Activated CD8-positive, alpha-beta memory T cell treated with anti-CD3 and anti-CD28 coated beads, Interleukin-2, amount 50 U/mL, for 4 hours (primary cell): ENCODE data around the gene LIME1.

Experiments
- DNase-seq: peaks from one replicate; pipeline ENCODE4 v3.0.0-alpha.2; 2020

The LIME1 gene

DNA sequence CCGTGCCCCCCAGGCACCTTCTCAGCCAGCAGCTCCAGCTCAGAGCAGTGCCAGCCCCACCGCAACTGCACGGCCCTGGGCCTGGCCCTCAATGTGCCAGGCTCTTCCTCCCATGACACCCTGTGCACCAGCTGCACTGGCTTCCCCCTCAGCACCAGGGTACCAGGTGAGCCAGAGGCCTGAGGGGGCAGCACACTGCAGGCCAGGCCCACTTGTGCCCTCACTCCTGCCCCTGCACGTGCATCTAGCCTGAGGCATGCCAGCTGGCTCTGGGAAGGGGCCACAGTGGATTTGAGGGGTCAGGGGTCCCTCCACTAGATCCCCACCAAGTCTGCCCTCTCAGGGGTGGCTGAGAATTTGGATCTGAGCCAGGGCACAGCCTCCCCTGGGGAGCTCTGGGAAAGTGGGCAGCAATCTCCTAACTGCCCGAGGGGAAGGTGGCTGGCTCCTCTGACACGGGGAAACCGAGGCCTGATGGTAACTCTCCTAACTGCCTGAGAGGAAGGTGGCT lies 39.1 kb upstream of the LIME1 start:
- no peak for DNase-seq

DNA sequence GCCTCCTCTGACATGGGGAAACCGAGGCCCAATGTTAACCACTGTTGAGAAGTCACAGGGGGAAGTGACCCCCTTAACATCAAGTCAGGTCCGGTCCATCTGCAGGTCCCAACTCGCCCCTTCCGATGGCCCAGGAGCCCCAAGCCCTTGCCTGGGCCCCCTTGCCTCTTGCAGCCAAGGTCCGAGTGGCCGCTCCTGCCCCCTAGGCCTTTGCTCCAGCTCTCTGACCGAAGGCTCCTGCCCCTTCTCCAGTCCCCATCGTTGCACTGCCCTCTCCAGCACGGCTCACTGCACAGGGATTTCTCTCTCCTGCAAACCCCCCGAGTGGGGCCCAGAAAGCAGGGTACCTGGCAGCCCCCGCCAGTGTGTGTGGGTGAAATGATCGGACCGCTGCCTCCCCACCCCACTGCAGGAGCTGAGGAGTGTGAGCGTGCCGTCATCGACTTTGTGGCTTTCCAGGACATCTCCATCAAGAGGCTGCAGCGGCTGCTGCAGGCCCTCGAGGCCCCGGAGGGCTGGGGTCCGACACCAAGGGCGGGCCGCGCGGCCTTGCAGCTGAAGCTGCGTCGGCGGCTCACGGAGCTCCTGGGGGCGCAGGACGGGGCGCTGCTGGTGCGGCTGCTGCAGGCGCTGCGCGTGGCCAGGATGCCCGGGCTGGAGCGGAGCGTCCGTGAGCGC lies 38.5 kb upstream of the LIME1 start:
- no peak for DNase-seq

DNA sequence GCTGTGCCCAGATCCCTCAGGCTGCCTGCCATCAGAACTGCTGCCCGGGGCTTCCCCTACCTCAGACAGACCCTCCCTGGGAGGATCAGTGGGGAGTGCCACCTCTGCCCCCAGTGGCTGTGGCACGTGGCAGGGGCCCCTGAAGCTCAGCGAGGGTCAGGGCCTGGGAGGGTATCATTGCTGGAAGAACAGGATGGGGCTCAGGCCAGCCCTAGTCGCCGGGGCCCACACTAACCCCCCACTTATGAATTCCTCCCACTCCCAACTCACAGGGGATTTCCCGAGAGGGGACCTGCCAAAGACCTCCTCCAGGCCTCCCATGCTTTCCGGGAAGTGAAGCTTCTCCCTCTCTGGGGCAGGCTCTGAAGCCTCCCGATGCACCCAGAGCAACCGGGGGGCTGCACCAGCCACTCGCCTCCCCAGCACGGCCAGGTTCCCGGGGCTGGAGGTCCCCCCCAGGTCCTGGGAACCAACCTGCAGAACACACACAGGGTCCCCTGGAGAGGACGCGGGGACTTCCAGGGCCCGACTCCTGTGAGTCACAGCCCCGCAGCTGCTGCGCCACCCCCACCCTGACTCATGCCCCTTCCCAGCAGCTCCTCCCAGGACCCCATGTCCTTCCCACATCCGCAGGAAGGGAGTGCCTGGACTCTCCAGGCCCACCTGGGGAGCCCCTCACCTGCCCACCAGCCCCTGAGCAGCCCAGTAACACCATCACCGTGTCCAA lies 37.6 kb upstream of the LIME1 start:
- DNase-seq, result no peak

DNA sequence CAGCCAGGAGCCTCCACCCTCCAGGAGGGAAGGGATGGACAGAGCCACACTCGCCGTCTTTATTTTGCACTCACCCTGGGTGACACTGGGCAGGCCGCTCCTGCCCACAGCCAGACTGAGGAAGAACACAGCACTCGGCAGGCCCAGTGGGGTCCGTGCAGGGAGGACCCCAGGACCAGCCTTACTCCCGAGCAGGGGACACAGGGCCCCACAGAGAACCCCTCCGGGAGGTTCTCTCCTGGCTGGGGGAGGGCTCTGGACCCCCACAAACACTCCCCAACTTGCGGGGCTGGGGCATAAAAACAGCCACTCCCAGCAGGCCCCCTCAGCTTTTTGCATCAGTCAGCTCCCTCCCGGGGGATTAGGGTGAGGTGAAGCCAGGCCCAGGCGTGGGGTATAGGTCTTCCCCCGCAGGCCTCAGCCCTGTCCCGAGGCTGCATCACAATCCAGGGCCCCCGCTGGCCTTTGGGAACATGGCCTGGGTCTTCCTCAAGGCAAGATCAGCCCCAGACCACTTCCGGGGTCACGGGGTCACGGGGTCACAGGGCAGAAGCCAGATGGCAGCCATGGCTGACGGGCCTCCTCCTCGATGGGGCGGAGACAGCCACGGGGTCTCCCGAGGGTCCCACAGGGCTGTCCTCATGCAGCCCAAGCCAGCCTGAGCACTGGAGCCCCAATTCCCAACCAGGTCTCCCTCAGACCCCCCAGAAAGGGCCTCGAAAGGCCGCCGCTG lies 36.8 kb upstream of the LIME1 start:
- DNase-seq, result no peak

DNA sequence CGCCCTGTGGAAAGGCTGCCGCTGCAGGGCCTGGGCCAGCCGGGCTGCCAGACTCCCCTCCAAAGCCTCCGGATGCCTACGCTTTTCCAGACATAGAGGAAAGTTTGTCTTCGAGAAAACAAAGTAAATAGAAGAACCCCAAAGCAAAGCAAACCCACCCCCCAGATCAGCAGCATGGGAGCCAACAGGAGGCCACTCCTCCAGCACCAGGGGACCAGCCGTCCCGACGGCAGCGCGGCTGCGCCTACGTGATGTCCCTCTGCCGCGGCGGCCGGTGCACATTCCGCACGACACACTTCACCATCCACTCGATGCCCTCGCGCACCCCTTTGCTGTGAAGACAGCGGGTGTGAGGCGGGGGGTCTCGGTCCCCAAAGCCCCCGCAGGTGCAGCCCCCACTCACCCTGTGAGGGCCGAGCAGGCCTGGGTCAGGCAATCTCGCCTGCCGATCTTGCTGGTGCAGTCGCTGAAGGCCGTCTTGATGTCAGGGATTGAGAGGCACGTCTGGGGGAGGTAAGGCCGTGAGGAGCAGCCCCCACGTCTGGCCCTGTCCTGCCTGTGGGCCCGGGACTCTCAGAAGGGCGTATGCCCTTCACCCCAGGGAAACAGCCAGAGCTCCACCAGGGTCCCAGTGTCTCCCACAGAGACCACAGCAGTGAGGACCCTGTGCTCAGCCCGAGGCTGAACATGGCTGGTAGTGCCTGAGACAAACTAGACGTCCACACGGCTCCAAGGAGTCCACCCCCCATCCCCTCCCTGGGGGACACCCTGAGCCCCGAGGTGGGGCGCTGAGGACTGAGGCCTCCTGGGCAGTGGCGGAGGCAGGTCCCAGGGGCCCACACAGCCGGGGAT lies 36.0 kb upstream of the LIME1 start:
- DNase-seq, result no peak

DNA sequence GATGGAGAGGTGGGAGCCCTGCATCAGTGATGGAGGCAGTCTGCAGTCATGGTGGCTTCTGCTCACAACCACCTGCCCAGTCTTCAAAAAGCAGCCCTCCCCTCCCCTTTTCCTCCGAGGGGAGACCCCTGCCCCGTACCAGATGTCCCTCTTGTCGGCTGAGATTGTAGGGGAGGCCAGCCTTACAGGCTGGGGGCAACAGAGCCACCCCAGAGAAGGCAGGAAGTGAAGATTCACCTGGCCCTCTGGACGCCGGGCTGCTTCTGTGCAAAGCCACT lies 35.5 kb upstream of the LIME1 start:
- DNase-seq, result no peak

DNA sequence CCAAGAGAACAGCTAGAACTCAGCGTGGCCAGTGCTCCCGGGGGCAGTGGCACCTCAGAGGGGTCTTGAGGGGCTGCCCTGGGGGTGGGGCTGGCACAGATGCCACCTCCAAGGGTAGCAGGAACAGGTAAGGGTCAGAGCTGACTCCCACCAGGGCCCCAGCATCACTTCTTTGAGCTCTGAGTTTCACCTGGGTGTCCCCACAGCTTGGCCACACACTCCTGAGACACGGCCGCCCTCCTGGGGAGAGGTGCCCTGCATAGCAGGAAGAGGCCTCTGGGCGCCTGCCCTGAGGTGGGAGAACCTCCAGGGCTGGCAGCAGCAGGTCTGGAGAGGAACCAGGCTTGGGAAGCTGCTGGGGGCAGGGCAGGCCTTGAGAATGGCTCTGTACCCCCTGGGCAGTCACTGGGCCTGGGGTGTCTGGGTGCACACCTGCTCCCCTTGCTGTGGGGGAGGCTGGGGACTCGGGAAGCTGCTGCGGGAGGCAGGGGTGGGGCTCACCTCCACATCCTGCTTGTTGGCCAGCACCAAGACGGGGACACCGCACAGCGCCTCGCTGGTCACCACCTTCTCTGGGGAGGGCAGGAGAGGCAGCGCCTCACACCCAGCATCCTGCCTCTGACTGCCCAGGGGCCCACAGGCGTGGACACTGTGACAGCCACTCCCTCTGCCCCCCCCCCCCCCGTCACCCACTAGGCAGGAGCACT lies 35.0 kb upstream of the LIME1 start:
- no peak for DNase-seq

DNA sequence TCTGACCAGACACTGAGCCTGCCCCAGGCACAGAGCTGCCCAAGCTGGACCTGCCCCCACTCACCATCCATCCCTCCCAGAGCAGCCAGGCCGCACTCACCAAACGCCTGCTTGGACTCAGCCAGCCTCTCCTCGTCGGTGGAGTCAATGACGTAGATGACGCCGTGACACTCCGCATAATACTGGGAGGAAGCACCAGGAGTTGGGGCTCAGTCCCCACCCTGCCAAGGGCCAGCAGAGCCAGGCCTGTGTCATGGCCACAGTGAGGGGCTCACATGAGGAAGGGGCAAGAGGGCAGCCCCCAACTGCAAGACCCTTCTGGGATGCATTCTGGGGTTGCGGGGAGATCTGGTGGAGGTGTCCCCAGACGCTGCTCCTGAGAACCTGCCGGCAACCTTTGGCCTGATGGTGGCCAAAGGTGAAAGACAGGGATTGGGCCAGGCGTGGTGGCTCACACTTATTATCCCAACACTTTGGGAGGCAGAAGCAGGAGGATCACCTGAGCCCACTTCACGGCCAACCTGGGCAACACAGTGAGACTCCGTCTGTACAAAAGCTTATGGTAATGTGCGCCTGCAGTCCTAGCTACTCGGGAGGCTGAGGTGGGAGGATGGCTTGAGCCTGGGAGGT lies 34.3 kb upstream of the LIME1 start:
- no peak for DNase-seq

DNA sequence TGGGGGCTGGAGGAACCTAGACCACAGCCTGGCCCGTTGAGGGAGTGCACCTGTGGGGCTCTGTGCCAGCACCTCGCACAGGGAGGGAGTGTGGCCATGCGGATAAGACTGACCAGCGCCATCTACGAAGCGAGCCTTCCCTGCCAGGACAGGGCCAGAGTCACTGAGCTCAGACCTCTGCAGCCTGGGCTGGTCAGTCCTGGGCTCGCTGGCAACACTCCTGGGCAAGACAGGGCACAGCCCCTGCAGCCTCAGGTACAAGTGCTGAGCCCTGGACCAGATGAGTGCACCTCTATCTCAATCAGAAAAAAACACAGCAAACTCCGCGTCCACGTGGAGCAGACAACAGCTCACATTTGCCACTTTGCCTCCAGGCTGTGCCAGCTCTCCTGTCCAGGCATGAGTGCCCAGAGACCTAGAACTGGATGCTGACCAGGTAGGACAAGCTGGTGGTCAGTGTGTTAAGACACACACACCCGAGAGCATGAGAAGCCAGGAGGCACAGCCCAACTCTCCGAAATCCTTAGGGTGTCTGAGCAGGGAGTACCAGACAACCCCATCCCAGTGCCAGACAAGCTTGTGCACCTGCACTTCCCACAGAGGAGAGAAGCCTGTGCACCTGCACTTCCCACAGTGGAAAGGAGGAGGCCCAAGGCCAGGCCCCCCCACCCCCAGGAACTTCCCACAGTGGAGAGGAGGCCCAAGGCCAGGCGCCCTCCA lies 33.6 kb upstream of the LIME1 start:
- no peak for DNase-seq

DNA sequence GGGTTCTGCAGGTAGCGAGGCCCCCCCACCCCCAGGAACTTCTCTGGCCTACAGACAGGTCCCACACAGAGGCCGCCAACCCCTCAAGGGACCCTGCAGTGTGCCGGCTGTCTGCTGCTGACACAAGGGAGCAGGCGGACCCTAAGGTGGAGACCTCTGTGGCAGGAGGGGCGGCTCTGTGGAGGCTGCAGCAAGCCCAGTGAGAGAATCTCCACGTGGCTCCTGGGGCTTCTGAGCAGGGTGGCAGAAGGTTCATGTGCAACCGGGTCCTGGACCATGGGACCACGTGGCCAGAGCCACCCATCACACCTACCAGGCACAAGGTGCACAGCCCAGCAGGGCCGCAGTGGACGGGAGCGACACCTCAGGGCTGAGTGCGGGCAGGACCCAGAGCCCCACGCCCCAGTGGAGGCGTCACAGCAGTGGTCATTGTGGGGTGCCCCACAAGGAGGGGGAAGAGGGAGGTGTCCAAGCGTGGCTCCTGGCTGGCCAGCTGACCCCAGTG lies 32.9 kb upstream of the LIME1 start:
- DNase-seq, result no peak

DNA sequence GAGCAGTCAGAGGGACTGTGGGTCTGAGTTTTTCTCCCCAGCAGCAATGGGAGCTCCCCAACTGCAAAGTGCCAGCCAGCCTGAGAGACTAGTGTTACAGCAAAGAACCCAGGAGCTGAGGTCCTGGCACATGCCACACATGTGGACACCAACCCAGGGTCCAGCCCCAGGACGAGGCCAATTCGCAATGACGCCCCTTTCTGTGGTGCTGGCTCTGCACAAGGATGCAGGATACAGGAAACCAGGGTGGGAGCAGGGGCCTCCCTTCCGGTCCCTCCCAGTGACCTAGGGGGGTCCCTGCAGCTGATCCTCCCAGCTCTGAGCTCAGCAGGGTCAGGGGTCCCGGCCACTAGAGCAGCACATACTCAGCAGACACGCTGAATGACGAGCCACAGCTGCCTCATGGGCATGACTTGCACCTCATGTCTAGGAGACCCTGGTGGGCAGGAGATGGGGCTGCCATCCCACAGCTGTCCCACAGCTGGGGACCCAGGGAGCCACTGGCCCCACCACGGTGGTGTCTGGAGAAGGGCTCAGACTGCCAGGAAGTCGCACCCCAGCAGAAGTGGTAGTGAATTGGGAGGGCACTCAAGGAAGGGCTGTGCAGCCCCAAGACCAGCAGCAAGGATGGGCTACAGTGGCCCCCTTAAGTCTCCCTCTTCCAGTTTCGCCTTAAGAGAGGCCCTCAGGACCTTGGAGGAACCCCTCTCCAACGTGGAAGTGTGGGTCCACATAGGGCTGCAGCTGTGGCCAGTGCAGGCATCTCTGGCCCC lies 32.3 kb upstream of the LIME1 start:
- no peak for DNase-seq

DNA sequence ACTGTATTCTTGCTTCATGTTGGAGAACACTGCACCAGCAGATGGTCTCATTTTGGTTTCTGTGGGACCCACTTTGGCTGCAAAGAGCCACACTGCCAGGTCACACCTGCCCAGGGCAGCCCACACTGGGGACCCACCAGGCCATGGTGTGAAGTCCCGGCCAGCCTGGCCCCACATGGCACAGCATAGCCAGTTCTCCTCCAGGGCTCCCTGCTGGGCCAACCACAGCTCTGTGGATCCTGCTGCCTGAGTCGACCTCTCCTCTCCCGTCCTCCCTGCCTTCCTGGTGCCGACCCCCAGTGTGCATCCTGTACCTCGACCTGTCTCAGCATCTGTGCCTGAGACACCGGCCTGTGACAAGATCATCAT lies 31.7 kb upstream of the LIME1 start:
- no peak for DNase-seq

DNA sequence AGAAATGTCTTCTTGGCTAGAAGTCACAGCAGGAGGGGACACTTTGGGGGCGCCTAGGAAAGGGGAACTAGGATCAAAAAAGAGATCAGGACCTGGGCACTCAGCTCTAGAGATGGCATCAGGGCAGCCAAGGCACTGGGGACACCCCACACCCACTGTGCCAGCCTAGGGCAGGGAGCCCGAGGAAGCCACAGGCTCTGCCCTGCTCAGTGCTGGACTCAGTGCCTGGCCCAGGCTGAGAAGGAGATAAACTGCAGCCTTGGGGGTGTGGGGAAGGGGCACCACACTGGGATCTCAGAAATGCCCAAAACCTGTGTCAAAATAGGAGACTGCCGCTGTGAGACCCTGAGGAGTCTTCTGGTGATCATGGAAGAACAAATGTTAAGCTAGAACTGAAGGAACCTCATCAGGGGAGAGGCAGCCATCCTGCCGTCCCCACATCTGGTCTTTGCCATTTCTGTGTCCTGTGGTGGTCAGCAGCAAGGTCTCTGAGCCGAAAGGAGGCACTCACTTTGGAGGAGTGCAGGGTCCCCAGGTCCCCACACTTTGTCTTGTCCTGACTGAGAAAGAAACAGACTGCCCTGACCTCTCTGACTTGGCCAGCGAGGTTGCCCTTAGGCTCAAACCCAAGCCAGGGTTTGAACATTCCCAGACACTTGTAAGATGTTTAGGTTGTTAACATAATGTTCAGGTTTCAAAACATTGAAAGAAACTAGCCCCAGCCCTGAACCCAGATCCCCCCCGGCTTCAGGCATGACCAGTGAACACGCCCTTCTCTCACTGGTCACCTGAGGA lies 31.0 kb upstream of the LIME1 start:
- DNase-seq, result no peak

DNA sequence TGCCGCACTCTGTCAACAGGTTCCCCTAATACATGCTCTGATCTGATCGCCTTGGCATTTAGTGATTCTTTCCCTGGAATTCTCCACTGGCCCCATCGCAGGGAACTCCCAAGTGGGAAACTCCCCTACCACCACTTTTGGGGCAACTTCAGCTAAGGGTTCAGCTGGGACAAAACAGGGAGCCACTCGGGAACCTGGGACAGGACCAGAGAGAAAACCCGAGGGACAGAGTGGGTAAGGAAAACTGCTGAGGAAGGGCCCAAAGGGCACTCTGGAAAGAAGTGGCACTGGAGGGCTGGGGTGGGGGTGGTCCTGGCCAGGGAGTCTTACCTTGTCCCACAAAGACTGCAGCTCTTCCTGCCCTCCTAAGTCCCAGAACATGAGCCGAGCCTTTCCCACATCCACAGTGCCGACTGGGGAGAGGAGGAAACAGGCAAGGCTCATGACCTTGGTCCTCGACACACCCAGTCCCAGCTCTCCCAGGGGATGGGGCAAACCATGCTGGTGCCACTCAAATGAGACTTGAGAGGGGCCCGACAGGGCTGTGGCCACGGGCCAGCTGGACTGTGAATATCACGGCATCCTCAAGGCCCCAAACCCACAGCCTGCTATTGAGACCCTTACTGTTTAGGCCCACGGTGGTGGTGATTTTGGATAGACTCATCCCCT lies 30.3 kb upstream of the LIME1 start:
- DNase-seq, result no peak

DNA sequence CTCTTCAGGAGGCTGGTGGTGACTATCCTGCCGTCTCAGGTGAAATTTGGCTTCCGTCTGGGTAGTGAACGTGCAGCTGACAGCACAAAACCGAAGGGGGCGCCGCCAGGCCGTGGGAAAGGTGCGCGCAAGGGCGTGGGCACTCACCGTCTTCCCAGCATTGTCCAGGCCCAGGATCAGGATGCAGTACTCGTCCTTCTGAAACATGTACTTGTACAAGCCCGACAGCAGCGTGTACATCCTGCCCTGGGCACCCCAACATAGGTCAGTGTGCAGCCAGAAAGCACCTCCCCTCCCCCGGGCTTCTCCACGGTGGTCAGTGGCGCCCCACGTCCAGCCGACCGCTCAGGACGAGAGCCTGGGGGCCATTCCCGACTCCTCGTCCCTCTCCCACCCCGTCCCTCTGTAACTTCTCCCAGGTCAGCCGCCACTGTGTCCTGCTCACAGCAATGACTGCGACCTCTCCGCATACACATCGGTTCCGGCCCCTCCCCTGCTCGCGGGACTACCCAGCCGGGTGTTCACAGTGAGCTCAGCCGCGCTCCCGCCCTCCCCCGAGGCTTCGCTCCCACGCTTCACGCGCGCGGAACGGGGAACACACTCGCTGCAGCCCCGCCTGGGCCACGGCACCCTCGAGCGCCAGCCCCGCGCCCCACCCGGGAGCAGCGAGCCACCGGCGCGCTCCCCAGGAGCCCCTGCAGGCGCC lies 29.5 kb upstream of the LIME1 start:
- peak; percentile 70 for DNase-seq

DNA sequence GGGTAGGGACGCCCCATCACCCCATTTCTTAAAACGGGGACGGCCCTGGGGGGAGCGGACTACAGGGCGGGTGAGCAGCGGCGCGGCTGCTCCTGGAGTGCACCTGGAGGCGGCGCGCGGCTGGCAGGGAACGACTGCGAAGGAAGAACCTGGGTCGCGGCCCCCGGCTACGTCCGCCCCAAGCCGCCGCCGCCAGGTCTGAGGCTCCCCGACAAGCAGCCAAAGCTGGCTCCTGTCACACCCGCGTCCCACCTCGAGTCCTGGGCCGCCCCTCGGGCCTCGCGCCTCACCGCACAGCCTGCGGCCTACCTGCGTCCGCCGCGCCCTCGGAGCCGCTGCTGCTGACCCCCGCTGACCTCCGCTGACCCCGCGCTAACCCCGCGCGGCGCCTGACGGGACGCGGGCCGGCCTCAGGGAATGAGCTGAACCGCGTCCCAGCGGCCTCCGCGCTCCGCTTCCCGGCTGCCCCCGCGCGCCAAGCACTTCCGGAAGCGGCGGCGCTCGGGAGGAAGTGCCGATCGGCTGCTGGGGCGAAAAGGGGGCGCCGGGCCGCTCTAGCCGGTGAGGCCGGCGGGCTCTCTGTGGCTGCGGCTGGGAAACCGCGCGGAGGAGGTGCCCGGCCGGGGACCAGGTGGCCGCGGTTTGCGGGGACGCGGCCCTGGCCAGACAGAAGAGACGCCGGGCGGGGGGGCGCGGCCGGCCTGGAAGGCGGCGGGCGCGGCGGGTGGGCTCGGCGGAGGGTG lies 28.7 kb upstream of the LIME1 start, which contains the start of the genes ARFRP1 and ZGPAT:
TSS of gene ARFRP1 (minus strand) at position 419 of the 743 bp plus-strand sequence. CDS start 885 bp downstream, outside the sequence.
TSS of gene ZGPAT (plus strand) at position 482 of the 743 bp plus-strand sequence. CDS start 542 bp downstream, outside the sequence.
- DNase-seq, result peak; percentile 90
